Measurements from ENCODE around the gene LHFPL4.

DNA sequence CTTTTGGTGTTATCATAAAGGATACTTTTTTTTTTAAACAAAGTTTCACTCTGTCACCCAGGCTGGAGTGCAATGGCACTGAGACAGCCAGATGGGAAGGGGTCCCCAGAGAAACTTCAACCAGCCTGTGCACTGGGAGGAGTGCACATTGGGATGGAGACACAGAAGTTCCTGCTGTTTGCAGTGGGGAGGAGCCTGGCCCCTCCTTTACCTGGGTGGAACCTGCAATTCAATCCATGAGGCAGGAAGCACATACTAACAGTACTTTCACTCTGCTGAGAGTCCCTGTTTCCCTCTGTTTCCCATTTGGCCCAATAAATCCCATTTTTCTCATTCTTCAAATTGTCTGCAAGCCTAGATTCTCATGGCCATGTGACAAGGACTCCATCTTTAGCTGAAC lies 42.3 kb upstream of the LHFPL4 start:
- no peak for TF ChIP-seq GATA3 (IDR thresholded peaks at IDR 0.05; ENCODE audit: low read depth, low read length)
- no peak for TF ChIP-seq GATA2 (IDR thresholded peaks at IDR 0.05; ENCODE audit: low read depth, low read length)

Measured in SH-SY5Y (cell line).